Bronchial epithelial cell (primary cell): ENCODE data around the gene ZNF219. TPM values are rescaled to one million over a fixed set of nuclear protein-coding genes. Genes with fewer than 3 reads are reported as not detected.

Source experiments
- DNase-seq: peaks from one replicate; pipeline ENCODE4 v3.0.0-alpha.2; 2010; ENCODE audit warnings: low read depth
- FAIRE-seq: peaks from 2 replicates; lab custom pipeline; 2011; peaks lifted over from hg19 to GRCh38; lab: Jason Lieb, UNC
- H3K27me3 ChIP-seq: 2 replicates; pipeline ENCODE4 v1.5.1; 2011; ENCODE audit warnings: low read length; ENCODE audit not compliant: control insufficient read depth, insufficient read depth
- H3K36me3 ChIP-seq: 2 replicates; pipeline ENCODE4 v1.5.1; 2011; ENCODE audit warnings: low read length; ENCODE audit not compliant: control insufficient read depth, insufficient read depth
- H3K4me3 ChIP-seq: 2 replicates; pipeline ENCODE4 v1.5.1; 2011; ENCODE audit warnings: mild to moderate bottlenecking, low read depth, low read length, control low read depth
- CTCF ChIP-seq: IDR thresholded peaks from 2 replicates; pipeline ENCODE4 v1.5.1; 2011; ENCODE audit warnings: mild to moderate bottlenecking, moderate library complexity, low read length, control low read depth, inconsistent platforms; ENCODE audit not compliant: insufficient read depth, severe bottlenecking
- total RNA-seq: library from RNA; depleted of rRNA; stranded (reverse); fragments of >200 nt; gene quantifications from 2 replicates; pipeline ENCODE4 v1.2.1, GENCODE V29; 2014

Gene ZNF219
- total RNA-seq, 1 donor from 2014 or later: 8.2 TPM

- DNase-seq (no peak), FAIRE-seq (no peak)
Measured at GRCh38 chr14:21072781-21073339, 25.6 kb downstream of the ZNF219 start.

GRCh38 chr14:21072031-21072473 is 26.4 kb downstream of the ZNF219 start:
- Histone ChIP-seq H3K4me3 (no peak overlapping the region), H3K27me3 (peaks cover 5% of the 10 kb centered on the region), H3K36me3 (no peaks in the 10 kb centered on the region)
- FAIRE-seq (no peak), DNase-seq (peak; percentile 53)
- TF ChIP-seq CTCF: no peak

More at GRCh38 chr14:21072781-21073339, 25.6 kb downstream of the ZNF219 start:
- TF ChIP-seq CTCF: no peak
- Histone ChIP-seq H3K36me3 (no peaks in the 10 kb centered on the region), H3K27me3 (peaks cover 5% of the 10 kb centered on the region), H3K4me3 (no peak overlapping the region)

- peaks cover 5% of the 10 kb centered on the region for H3K27me3 ChIP-seq
- H3K36me3 ChIP-seq: no peaks in the 10 kb centered on the region
- H3K4me3 ChIP-seq: peak overlapping the region; percentile 63
- peak; percentile 38 for DNase-seq
- FAIRE-seq: no peak
- TF ChIP-seq CTCF: no peak
Measured at GRCh38 chr14:21071225-21072030, 27.0 kb downstream of the ZNF219 start.

- DNase-seq (no peak), FAIRE-seq (no peak)
- no peak for TF ChIP-seq CTCF
- H3K36me3 ChIP-seq: no peaks in the 10 kb centered on the region
- peaks cover 5% of the 10 kb centered on the region for H3K27me3 ChIP-seq
- peak overlapping the region; percentile 63 for H3K4me3 ChIP-seq
Measured at GRCh38 chr14:21070610-21071224, 27.7 kb downstream of the ZNF219 start.

- H3K27me3 ChIP-seq: peaks cover 5% of the 10 kb centered on the region
- FAIRE-seq: no peak
- no peak for TF ChIP-seq CTCF
- no peaks in the 10 kb centered on the region for H3K36me3 ChIP-seq
- peak within 1 kb of the TSS; percentile 63 for H3K4me3 ChIP-seq
- no peak for DNase-seq
Measured at GRCh38 chr14:21070083-21070609, 28.3 kb downstream of the ZNF219 start, which contains the start of gene ARHGEF40. Gene ARHGEF40, plus strand, starts transcription at chr14:21070304. Its CDS starts 93 bp downstream, at chr14:21070397.
